HepG2 (cell line): ENCODE measurements around the gene CASKIN1.

Source experiments
- CBFB ChIP-seq: sonication (generic); formaldehyde crosslinking; IDR thresholded peaks from 2 replicates; pipeline ENCODE4 v1.4.0; 2020; ENCODE audit warnings: missing genetic modification reagents
- FLYWCH1 ChIP-seq: sonication (generic); formaldehyde crosslinking; IDR thresholded peaks from 2 replicates; pipeline ENCODE4 v1.8.1; 2023; ENCODE audit warnings: mild to moderate bottlenecking, missing genetic modification reagents
- MIXL1 ChIP-seq: IDR thresholded peaks from 2 replicates; pipeline ENCODE4 v1.6.1; 2016
- MYC ChIP-seq: sonication (generic); formaldehyde crosslinking; IDR thresholded peaks from 2 replicates; pipeline ENCODE4 v1.9.0; 2021; ENCODE audit warnings: missing genetic modification reagents, borderline replicate concordance
- RAD21 ChIP-seq: fragments of 450-650 bp; formaldehyde crosslinking; IDR thresholded peaks from 2 replicates; pipeline ENCODE4 v1.5.0; 2020; ENCODE audit warnings: mild to moderate bottlenecking
- SYNCRIP ChIP-seq: fragments of 200-400 bp; formaldehyde crosslinking; IDR thresholded peaks from 2 replicates; pipeline ENCODE4 v1.6.1; 2018; ENCODE audit warnings: mild to moderate bottlenecking, low read depth, low read length; ENCODE audit not compliant: insufficient read depth
- TF ChIP-seq, protein P1 (sequence below): sonication (generic); formaldehyde crosslinking; IDR thresholded peaks from 2 replicates; pipeline ENCODE4 v1.4.0; 2020; ENCODE audit warnings: low read depth, mild to moderate bottlenecking, missing genetic modification reagents
- TF ChIP-seq, protein P2 (sequence below): fragments of 450-650 bp; IDR thresholded peaks from 2 replicates; pipeline ENCODE4 v1.6.1; 2017; ENCODE audit warnings: mild to moderate bottlenecking
- TF ChIP-seq, protein P3 (sequence below): sonication (generic); formaldehyde crosslinking; IDR thresholded peaks from 2 replicates; pipeline ENCODE4 v1.4.0; 2020; ENCODE audit warnings: mild to moderate bottlenecking, missing genetic modification reagents
- TF ChIP-seq, protein P4 (sequence below): sonication (generic); formaldehyde crosslinking; IDR thresholded peaks from 2 replicates; pipeline ENCODE4 v1.5.0; 2020; ENCODE audit warnings: mild to moderate bottlenecking, missing genetic modification reagents, moderate library complexity
- TF ChIP-seq, protein P5 (sequence below): sonication (generic); formaldehyde crosslinking; IDR thresholded peaks from 2 replicates; pipeline ENCODE4 v1.4.0; 2020; ENCODE audit warnings: mild to moderate bottlenecking, missing genetic modification reagents, borderline replicate concordance
- TF ChIP-seq, protein P6 (sequence below): sonication (generic); formaldehyde crosslinking; IDR thresholded peaks from 2 replicates; pipeline ENCODE4 v1.4.0; 2020; ENCODE audit warnings: missing genetic modification reagents, borderline replicate concordance

DNA sequence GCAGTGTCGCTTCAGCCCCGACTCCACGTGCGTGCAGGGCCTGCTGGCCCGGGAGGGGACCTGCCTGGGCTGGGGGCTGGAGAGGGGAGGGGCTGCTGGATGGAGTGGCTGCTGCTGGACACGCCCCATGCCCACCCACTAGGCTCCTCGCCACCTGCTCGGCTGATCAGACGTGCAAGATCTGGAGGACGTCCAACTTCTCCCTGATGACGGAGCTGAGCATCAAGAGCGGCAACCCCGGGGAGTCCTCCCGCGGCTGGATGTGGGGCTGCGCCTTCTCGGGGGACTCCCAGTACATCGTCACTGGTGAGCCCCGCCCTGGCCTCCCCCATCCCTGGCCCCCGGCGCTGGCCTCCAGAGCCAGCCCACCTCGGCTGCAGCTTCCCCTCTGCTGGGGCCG is 11.9 kb upstream of the CASKIN1 start:
- TF ChIP-seq, protein P1, sequence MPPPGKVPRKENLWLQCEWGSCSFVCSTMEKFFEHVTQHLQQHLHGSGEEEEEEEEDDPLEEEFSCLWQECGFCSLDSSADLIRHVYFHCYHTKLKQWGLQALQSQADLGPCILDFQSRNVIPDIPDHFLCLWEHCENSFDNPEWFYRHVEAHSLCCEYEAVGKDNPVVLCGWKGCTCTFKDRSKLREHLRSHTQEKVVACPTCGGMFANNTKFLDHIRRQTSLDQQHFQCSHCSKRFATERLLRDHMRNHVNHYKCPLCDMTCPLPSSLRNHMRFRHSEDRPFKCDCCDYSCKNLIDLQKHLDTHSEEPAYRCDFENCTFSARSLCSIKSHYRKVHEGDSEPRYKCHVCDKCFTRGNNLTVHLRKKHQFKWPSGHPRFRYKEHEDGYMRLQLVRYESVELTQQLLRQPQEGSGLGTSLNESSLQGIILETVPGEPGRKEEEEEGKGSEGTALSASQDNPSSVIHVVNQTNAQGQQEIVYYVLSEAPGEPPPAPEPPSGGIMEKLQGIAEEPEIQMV, result no peak
- TF ChIP-seq SYNCRIP, result no peak
- no peak for TF ChIP-seq FLYWCH1 (CRISPR knock-in tag)
- TF ChIP-seq MIXL1 (CRISPR knock-in tag), result no peak
- TF ChIP-seq, protein P2, sequence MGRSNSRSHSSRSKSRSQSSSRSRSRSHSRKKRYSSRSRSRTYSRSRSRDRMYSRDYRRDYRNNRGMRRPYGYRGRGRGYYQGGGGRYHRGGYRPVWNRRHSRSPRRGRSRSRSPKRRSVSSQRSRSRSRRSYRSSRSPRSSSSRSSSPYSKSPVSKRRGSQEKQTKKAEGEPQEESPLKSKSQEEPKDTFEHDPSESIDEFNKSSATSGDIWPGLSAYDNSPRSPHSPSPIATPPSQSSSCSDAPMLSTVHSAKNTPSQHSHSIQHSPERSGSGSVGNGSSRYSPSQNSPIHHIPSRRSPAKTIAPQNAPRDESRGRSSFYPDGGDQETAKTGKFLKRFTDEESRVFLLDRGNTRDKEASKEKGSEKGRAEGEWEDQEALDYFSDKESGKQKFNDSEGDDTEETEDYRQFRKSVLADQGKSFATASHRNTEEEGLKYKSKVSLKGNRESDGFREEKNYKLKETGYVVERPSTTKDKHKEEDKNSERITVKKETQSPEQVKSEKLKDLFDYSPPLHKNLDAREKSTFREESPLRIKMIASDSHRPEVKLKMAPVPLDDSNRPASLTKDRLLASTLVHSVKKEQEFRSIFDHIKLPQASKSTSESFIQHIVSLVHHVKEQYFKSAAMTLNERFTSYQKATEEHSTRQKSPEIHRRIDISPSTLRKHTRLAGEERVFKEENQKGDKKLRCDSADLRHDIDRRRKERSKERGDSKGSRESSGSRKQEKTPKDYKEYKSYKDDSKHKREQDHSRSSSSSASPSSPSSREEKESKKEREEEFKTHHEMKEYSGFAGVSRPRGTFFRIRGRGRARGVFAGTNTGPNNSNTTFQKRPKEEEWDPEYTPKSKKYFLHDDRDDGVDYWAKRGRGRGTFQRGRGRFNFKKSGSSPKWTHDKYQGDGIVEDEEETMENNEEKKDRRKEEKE, result no peak
- TF ChIP-seq, protein P3, sequence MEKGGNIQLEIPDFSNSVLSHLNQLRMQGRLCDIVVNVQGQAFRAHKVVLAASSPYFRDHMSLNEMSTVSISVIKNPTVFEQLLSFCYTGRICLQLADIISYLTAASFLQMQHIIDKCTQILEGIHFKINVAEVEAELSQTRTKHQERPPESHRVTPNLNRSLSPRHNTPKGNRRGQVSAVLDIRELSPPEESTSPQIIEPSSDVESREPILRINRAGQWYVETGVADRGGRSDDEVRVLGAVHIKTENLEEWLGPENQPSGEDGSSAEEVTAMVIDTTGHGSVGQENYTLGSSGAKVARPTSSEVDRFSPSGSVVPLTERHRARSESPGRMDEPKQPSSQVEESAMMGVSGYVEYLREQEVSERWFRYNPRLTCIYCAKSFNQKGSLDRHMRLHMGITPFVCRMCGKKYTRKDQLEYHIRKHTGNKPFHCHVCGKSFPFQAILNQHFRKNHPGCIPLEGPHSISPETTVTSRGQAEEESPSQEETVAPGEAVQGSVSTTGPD (CRISPR knock-in tag), result no peak
- TF ChIP-seq, protein P4, sequence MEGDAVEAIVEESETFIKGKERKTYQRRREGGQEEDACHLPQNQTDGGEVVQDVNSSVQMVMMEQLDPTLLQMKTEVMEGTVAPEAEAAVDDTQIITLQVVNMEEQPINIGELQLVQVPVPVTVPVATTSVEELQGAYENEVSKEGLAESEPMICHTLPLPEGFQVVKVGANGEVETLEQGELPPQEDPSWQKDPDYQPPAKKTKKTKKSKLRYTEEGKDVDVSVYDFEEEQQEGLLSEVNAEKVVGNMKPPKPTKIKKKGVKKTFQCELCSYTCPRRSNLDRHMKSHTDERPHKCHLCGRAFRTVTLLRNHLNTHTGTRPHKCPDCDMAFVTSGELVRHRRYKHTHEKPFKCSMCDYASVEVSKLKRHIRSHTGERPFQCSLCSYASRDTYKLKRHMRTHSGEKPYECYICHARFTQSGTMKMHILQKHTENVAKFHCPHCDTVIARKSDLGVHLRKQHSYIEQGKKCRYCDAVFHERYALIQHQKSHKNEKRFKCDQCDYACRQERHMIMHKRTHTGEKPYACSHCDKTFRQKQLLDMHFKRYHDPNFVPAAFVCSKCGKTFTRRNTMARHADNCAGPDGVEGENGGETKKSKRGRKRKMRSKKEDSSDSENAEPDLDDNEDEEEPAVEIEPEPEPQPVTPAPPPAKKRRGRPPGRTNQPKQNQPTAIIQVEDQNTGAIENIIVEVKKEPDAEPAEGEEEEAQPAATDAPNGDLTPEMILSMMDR, result no peak
- no peak for TF ChIP-seq RAD21 (CRISPR knock-in tag)
- TF ChIP-seq, protein P5, sequence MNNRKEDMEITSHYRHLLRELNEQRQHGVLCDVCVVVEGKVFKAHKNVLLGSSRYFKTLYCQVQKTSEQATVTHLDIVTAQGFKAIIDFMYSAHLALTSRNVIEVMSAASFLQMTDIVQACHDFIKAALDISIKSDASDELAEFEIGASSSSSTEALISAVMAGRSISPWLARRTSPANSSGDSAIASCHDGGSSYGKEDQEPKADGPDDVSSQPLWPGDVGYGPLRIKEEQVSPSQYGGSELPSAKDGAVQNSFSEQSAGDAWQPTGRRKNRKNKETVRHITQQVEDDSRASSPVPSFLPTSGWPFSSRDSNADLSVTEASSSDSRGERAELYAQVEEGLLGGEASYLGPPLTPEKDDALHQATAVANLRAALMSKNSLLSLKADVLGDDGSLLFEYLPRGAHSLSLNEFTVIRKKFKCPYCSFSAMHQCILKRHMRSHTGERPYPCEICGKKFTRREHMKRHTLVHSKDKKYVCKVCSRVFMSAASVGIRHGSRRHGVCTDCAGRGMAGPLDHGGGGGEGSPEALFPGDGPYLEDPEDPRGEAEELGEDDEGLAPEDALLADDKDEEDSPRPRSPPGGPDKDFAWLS, result no peak
- TF ChIP-seq, protein P6, sequence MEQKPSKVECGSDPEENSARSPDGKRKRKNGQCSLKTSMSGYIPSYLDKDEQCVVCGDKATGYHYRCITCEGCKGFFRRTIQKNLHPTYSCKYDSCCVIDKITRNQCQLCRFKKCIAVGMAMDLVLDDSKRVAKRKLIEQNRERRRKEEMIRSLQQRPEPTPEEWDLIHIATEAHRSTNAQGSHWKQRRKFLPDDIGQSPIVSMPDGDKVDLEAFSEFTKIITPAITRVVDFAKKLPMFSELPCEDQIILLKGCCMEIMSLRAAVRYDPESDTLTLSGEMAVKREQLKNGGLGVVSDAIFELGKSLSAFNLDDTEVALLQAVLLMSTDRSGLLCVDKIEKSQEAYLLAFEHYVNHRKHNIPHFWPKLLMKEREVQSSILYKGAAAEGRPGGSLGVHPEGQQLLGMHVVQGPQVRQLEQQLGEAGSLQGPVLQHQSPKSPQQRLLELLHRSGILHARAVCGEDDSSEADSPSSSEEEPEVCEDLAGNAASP (CRISPR knock-in tag), result no peak
- no peak for TF ChIP-seq MYC (CRISPR knock-in tag)
- TF ChIP-seq CBFB (CRISPR knock-in tag), result no peak
